ENCODE measurements around the gene ADK.

The ADK gene

DNA sequence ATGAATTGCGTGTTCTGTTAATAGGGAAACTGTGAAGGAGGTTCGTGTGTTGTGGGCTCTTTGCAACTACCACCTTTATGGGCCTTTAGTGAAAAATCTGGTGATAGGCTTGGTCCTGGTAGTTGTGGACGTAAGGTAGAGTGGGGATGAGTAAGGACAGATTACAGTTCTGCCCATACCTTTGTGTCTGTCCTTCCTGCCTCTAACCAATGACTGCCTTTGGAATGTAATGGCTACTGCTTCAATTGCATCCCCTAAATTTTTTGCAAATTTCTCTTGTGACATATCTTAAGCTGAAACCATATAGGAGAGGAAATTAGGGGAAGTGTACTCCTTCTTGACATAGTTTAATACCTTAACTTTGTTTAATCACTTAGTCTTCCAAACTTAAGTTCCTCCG, 82.3 kb downstream of the ADK start:
- TF ChIP-seq FOXP2 (optimal IDR thresholded peaks at IDR 0.05; ENCODE audit: borderline replicate concordance, extremely low read depth, extremely low read length, insufficient read depth) = no peak
- TF ChIP-seq POLR2AphosphoS5 (IDR thresholded peaks at IDR 0.05; ENCODE audit: low read depth, low read length) = no peak
- no peak for TF ChIP-seq REST (IDR thresholded peaks at IDR 0.05; ENCODE audit: insufficient read depth in 1 of 2, low read depth in 2 of 2, low read length in 2 of 2)
- no peak for TF ChIP-seq TAF1 (IDR thresholded peaks at IDR 0.05; ENCODE audit: borderline replicate concordance, insufficient read depth, low read length)
- TF ChIP-seq SIN3A (IDR thresholded peaks at IDR 0.05; ENCODE audit: borderline replicate concordance, insufficient read depth, low read length) = no peak

DNA sequence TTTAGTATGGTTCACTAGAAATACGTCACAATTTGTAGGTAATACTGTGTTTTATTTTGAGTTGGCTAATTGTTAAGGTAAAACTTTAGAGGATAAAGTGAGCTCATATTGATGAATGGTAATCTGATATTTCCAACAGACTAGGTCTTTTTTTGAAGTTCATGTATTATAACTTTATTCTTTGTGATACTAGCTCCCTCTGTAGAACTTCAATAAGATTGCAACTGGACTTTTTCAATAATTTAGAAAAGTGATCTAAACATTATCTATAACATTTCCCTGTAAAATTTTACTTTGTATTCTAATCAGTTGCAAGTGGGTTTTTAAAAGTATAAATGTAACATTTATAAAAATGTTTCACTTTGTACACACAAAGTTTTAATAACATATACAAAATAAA, 83.5 kb downstream of the ADK start:
- TF ChIP-seq REST (IDR thresholded peaks at IDR 0.05; ENCODE audit: insufficient read depth in 1 of 2, low read depth in 2 of 2, low read length in 2 of 2) (no peak), SIN3A (IDR thresholded peaks at IDR 0.05; ENCODE audit: borderline replicate concordance, insufficient read depth, low read length) (no peak), FOXP2 (optimal IDR thresholded peaks at IDR 0.05; ENCODE audit: borderline replicate concordance, extremely low read depth, extremely low read length, insufficient read depth) (no peak), TAF1 (IDR thresholded peaks at IDR 0.05; ENCODE audit: borderline replicate concordance, insufficient read depth, low read length) (no peak), POLR2AphosphoS5 (IDR thresholded peaks at IDR 0.05; ENCODE audit: low read depth, low read length) (no peak)

DNA sequence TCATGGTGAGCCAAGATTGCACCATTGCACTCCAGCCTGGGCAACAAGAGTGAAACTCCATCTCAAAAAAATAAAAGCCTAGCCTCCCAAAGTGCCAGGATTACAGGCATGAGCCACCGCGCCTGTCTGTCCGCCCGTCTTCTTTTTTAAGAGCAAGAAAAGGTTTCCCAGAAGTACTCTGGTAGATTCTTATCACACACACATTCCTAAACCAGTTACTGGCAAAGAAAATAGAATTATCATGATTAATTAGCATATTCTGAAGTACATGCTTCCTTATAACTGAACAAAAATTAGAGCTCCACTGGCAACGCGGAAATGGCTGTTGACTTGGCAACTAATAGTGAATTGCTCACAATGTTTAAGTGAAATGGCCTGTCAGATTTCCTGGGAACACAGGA, 87.0 kb downstream of the ADK start:
- TF ChIP-seq REST (IDR thresholded peaks at IDR 0.05; ENCODE audit: insufficient read depth in 1 of 2, low read depth in 2 of 2, low read length in 2 of 2) (no peak), FOXP2 (optimal IDR thresholded peaks at IDR 0.05; ENCODE audit: borderline replicate concordance, extremely low read depth, extremely low read length, insufficient read depth) (no peak), SIN3A (IDR thresholded peaks at IDR 0.05; ENCODE audit: borderline replicate concordance, insufficient read depth, low read length) (no peak), POLR2AphosphoS5 (IDR thresholded peaks at IDR 0.05; ENCODE audit: low read depth, low read length) (no peak), TAF1 (IDR thresholded peaks at IDR 0.05; ENCODE audit: borderline replicate concordance, insufficient read depth, low read length) (no peak)

- TF ChIP-seq POLR2AphosphoS5 (IDR thresholded peaks at IDR 0.05; ENCODE audit: low read depth, low read length) (no peak), FOXP2 (optimal IDR thresholded peaks at IDR 0.05; ENCODE audit: borderline replicate concordance, extremely low read depth, extremely low read length, insufficient read depth) (no peak), SIN3A (IDR thresholded peaks at IDR 0.05; ENCODE audit: borderline replicate concordance, insufficient read depth, low read length) (no peak), TAF1 (IDR thresholded peaks at IDR 0.05; ENCODE audit: borderline replicate concordance, insufficient read depth, low read length) (no peak), REST (IDR thresholded peaks at IDR 0.05; ENCODE audit: insufficient read depth in 1 of 2, low read depth in 2 of 2, low read length in 2 of 2) (no peak)
Observed at GRCh38 chr10:74238516-74238915, 87.5 kb downstream of the ADK start.

DNA sequence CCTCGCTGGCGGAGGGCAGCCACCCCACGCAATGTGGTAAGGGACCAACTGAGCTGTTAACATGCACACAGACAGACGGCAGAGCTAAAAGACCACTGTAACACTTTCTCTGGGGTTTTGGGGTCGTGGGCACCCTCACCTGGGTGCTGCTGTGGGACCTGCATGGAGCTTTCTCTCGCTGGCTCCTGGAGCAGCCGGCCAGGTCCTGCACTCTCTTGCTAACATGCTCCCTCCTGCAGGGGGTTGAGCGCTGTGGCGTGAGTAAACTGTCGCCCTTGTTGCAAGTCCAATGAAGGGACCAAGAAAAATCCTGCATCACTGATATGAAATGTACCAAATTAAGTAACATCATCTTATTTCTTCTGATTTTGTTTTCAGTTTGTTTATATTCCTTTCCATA, 92.0 kb downstream of the ADK start:
- TF ChIP-seq POLR2AphosphoS5 (IDR thresholded peaks at IDR 0.05; ENCODE audit: low read depth, low read length) (no peak), SIN3A (IDR thresholded peaks at IDR 0.05; ENCODE audit: borderline replicate concordance, insufficient read depth, low read length) (no peak), FOXP2 (optimal IDR thresholded peaks at IDR 0.05; ENCODE audit: borderline replicate concordance, extremely low read depth, extremely low read length, insufficient read depth) (no peak), TAF1 (IDR thresholded peaks at IDR 0.05; ENCODE audit: borderline replicate concordance, insufficient read depth, low read length) (no peak), REST (IDR thresholded peaks at IDR 0.05; ENCODE audit: insufficient read depth in 1 of 2, low read depth in 2 of 2, low read length in 2 of 2) (no peak)
